CD4-positive, alpha-beta T cell treated with Interleukin-6 for 4 hours (primary cell): ENCODE results near the gene ARHGEF6.
A peak's percentile ranks its signal among the peaks of the same experiment; 100 is the strongest.
"Not testable (repeated sequence)": the region's sequence is repeated elsewhere in the genome, so short reads cannot be mapped to it uniquely, and the experiment has no call there.

Experiments used
- DNase-seq: peaks from one replicate; pipeline ENCODE4 v3.0.0-alpha.2; 2020; ENCODE audit warnings: mixed read lengths

Gene ARHGEF6

DNA sequence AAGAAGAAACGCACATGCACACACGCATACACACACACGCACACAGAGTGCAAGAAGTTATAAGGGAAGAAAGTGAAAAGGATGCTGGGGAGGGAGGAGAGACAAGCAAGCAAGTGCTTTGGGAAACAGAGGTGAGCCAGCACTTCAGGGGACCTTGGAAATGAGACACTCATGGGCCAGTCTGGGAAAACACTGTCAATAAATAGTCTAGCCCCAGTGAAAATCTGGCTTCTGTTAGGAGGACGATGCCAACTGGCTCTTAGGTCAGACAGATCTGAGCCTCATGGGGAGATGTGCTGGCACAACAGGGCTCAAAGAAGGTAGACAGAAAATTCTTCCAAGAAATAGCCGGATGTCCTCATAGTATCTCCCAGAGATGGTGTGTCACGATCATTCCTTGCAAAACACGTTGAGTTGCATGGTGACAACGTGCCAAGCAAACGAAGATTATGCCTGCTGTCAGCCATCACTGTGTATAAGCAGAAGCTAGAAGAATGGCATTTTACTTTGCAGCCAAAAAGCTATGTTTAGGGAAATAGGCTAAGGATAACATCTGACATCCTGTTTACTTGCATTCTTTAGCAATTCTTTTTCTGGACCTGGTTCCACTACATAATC, 557 bp upstream of the ARHGEF6 start:
- DNase-seq, result no peak

DNA sequence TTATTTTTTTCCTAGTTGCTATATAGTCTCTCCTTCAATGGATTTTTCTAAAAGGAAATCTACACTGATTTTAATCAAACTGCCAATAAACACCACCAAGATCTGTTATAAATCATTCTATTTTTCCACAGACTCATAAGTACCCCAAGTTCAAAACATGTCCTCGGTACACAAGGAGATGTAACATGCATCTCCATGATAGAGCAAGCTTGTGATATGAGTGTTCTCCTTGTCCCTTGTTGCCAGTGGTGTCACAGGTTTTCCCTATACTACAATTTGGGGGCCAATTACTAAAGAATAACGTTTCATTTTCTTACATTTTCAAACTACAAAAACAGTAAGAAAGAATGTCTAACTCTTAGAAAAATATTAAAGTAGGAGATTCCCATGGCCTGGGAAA, 491 bp downstream of the ARHGEF6 start:
- no peak for DNase-seq

DNA sequence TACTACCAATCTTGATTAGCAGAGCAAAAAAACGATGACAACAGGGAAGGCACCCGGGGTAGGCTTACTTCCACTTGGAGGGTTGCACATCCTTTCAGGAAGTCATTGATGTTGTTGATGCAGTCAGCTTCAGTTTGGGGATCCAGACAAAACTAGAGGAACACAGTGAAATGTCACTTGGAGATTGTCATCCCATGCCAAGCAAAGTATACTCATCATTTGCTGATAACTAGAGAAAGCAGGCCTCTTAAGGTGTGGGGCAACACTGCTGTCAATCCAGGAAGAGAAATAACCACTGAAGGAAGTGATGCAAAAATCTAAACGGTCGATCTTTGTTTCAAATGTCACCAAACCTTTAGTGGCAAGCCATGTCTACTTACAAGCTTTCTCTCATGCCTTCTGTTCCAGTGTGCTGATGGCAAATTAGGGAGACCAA, 1.4 kb downstream of the ARHGEF6 start:
- peak; percentile 24 for DNase-seq

DNA sequence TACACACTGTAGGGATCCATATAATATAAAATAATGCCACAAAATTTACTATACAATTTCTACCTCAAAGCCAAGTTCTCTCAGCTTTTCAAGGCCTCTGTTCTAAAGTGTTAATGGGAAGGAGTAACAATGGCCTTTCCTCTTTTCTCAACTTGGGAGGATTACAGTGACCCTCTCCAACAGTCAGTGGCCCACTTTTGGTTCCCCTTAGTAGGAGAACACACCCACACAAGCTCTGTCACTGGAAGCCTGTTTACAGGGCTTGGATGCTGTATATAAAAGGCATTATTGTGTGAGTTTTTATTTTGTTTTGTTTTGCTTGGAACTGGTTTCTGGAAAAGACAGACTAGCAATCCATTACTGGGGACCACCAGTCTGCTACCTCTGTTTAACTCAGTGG, 1.8 kb downstream of the ARHGEF6 start:
- no peak for DNase-seq

DNA sequence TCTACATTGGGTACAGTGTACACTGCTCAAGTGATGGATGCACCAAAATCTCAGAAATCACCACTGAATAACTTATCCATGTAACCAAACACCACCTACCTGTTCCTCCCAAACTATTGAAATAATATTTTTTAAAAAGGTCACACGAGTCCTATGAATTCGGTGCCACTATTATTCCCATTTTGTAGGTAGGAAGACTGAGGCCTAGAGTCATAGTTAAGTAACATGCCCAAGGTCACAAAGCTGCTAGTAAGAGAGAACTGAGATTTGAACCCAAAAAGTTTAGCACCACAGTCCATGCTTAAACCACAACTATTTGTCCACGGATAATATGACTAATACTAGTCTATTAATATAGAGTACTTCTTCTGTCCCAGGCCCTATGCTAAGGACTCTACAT, 2.7 kb downstream of the ARHGEF6 start:
- DNase-seq, result no peak

DNA sequence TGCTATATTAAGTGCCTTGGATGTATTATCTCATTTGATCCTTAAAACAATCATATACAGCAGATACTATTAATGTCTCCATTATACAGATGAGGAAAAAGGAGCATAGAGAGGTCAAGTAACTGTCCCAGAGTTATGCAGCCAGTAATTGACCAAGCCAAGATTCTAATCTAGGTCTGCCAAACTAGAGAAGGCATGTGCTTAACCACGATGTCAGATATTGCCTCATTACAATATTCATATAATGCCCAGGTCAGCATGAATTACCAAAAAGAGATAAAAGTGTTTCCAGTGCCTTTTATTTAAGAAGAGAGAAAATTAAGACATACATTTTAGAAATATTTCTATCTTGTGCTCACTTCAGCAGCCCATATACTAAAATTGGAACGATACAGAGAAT, 7.1 kb downstream of the ARHGEF6 start:
- DNase-seq, result no peak

DNA sequence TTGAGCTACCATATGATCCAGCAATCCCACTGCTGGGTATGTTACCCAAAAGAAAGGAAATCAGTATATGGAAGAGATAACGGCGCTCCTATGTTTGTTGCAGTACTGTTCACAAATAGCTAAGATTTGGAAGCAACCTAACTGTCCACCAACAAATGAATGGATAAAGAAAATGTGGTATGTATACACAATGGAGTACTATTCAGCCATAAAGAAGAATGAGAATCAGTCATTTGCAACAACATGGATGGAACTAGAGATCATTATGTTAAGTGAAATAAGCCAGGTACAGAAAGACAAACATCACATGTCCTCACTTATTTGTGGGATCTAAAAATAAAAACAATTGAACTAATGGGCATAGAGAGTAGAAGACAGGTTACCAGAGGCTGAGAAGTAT, 8.9 kb downstream of the ARHGEF6 start:
- not testable (repeated sequence) for DNase-seq

DNA sequence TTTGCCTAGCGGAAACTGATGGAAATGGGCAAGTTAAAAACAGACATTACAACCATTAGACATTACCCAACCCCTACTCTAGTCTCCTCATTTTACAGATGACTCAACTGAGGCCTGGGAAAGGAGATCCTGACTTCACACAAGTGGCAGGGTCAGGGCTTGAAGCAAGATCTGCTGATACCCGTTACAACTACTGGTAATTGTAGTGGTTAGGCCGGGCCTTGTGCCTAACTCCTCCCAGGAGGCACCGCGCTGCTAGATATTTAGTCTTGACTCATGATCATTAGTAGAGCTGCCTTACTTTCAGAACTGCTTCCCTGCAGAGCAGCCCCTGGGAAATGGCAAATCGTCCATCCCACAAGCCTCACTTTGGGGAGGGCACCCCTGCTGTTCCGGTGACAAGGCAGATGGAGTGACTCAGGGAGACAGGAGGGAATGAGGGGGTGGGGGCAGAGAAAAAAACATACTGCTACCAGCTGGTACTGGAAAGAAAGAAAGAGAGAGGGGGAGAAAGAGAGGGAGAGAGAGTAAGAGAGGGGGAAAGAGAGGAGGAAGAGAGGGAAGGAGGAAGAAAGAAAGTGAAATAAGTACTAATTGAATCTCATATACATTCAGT, 12.2 kb downstream of the ARHGEF6 start:
- DNase-seq, result peak; percentile 66

DNA sequence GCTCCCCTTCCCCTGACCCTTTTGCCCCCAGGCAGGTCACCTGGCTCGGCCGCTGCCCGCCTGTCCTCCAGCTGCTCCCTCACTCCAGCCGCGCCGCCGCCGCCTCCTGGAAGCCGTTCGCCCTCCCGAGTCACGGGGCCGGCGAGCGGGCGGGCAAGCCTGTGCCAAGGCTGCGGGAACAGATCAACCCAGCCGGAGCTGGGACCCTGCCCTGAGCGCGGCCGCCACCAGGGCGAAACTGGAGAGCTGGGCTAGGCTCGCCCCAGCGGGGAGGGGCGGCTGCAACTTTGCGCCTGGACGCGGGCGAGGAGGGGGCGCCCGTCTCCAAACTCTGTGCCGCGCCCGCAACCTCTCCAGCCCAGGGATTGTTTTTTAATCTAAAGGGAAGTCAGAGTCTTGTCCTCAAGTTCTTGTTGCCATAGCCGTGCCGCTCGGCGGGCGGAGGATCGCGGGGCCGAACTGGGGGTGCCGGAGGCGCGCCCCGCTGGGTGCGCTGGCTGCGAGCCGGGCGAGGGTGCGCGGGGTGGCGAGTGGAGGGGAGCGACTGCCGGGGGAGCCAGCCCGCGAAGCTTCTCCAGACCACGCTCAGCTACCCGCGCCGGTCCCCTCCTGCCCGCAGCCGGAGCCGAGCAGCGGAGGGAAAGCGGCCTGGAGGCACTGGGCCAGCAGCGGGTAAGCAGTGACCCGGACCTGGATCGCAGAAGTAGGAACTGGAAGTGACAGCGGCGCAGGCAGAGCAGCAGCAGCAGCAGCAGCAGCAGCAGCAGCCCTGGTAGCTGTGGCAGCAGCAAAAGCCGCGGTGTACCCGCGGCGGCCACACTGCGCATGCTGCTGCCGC, 13.4 kb downstream of the ARHGEF6 start:
- DNase-seq, result peak; percentile 60

DNA sequence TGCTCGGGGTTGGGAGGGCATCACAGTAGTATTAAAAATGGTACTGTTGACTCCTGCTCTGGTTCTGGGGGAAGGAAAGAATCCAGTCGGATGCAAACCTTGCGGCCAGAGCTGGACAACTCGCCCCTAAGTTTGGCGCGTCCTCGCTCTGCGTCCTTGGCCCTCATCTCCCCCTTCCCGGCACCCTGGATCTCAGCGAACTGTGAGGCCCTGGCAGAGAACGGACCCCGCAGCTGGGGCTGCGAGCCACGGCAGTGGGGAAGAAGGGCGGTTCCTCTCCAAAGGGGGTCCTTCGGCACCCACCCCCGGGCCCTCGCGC, 14.0 kb downstream of the ARHGEF6 start:
- no peak for DNase-seq

DNA sequence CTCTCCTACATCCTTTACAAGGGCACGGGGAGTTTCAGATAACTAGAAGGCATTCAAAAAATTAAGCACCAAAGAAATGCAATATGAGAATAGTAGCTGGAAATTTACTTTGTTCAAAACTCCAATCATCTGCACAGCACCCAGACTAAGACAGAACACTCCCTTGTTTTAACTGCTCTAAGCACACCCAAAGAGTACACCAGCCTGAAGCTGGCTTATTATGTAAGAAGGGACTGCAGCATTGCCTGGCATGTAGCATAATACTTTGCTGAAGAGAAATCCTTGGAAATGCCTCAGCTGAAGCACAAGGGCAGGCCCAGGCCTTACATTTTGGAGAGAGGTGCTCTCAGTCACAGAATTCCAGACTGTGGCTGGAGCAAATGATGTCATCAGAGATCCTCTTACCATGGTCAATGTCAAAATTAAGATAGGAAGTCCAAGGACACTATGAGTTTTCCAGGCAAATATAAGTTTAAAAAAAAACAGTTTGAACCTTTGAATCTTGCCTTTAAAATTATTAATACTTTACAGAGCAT, 14.8 kb downstream of the ARHGEF6 start:
- DNase-seq, result no peak

DNA sequence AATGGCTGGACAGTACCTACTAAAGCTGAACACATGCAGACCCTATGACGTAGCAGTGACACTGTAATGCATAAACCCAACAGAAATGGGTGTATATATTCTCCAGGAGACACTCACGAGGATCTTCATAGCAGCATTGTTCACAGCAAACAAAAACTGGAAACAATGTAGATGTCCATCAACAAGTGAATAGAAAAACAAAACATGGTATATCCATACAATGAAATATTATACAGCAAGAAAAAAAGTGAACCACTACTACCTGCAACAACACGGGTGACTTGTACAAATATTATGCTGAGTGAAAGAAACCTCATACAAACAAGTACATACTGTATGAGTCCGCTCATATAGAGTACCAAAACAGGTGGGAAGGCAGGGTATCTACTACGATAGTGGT, 16.5 kb downstream of the ARHGEF6 start:
- no peak for DNase-seq

DNA sequence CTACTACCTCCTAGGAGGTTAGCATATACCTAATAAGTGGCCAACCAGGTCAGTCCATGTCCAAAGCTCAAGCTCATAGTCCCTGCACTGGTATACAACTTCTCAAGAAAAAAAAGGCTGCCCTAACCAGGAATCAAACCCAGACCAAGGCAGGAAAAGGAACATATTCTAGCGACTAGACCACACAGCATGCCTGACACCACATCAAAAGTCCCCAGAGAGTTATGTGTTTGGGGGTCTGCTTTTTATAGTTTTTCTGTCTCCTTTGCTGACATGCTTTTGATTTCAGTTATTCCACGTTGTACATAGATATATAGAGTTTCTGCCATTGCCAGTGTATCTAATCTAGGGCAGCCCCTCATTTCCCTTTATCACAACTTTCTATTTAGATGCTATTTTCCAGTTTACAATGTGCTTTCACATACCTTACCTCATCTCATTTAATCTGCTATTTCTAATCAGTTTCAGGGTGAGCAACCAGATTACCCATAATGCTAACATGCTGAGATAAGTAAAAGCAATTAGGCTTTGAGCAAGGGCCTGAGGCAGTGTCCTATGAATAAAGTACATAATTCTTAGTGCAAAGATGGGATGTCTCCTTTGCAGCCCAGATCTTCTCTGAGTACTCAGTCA, 17.8 kb downstream of the ARHGEF6 start:
- DNase-seq, result peak; percentile 26

DNA sequence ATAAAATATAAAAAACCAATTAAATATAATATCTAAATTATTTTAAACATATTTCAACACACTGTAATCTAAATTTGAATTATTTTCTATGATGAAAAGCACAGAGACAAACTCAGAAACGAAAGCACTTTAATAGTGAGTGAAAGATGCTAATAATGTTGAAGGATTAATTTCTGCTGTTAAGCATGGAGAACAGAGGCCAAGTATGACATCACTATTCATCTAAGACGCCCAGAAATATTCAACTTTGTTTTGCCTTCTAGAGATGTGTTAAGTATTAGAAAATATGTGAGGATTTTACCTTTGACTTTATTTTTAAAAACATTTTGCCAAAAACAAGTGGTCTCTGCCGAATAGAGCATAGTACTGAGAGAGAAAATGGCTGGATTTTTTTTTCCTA, 19.3 kb downstream of the ARHGEF6 start:
- DNase-seq, result no peak

DNA sequence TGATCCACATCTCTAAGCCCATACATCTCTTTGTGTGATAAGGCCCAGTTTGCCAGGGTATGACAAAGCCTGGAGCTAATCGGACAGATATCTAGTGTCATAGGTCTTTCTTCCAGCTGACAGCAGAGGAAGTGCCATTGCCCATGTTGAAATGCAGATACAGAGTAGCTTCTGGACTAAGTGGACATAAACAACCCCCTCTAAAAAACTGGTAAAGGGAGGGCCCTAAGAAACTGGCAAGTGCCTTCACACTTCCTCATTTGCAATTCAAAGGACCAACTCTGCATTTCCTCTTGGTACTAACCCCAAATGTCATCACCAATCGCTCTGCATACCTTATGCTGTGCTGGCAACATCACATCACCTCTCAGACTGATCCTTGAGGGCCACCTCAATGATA, 20.8 kb downstream of the ARHGEF6 start:
- peak; percentile 35 for DNase-seq

DNA sequence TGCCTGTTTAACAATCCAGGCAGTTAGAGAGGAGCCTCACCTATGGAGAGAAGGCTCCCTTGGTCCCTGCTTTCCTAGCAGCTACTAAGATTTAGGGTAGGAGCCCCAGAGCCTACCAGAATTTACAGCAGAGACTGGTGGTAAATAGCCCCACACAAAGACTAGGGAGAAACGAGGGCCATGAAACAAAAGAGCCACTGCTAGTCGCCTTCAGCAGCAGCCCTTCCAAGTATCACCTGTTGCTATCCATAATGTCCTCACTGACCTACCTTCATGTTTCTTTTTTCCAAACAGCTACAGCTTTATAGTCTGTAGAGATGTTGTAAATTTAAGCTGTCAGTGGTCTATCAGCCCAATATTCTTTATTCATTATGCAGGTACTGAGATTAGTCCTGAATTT, 25.3 kb downstream of the ARHGEF6 start:
- no peak for DNase-seq

DNA sequence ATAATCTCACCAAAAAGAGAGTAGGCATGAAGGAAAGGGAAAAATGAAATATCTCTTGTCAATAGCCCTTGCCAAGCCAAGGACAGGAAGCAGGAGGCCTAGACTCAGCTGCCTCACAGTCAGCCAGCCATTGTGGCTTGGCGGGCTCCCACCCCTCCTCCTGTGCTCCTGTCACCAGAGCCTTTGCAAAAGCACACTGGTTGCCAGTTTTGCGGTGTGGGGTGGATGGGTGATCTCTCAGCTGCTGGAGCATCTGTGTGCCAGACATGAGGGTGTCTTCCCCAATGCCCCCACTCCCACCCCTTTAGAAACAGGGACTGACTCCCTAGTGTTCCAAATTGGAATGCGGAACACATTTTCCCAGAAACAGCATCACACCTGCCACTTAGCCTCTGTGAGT, 26.1 kb downstream of the ARHGEF6 start:
- peak; percentile 65 for DNase-seq

DNA sequence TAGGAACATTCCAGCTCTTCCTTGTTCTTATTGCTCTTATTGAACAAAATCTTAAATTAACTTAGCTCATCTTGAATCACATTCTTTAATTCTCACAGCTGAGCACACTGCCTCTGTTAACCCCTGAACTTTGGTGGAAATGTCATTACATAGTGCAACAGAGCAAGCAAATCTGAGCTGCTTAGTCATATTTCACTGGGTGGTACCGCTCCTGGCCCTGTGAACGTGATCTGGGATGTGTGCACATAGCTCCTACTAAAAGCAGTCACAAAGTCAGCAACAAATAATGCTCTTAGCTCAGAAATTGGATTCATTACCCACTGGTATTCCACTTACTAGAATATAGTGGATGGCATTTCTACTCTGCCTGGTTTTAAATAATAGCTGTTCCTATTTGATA, 27.9 kb downstream of the ARHGEF6 start:
- no peak for DNase-seq

DNA sequence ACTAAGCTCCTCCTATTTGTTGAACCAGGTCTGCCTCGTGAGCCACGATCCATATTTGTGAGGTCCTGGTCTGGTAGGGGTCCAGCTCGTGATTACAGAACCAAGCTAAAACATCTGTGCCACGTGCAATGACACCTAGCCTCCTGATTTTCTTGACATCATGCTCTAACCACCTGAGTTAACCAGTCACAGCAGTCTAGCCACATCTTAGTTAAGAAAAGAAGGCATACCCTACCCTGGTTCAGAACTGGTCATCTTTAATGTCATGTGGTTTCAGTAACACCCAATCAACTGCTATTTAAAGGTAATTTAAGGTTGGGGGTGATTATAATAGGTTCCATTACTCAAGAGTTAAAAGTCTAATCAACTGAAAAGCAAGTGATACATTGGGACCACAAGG, 28.4 kb downstream of the ARHGEF6 start:
- DNase-seq, result no peak

DNA sequence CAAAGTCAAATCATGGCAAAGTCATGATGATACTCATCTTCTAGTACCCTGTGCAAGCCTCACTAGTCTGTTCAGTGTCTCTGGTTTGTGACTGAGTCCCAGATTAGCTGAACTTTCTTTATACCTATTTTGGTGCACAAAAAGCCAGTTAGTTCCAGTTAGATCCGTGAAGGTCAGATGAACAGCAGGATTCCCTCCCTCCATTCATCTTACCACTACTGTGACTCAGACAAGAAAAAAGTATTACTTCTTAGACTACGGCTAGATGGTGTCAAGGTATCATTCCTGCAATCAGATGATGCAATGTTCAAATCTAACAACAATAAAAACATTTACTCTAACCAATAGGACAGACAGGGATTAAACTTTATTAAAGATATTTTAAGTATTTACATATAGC, 30.4 kb downstream of the ARHGEF6 start:
- DNase-seq, result no peak

DNA sequence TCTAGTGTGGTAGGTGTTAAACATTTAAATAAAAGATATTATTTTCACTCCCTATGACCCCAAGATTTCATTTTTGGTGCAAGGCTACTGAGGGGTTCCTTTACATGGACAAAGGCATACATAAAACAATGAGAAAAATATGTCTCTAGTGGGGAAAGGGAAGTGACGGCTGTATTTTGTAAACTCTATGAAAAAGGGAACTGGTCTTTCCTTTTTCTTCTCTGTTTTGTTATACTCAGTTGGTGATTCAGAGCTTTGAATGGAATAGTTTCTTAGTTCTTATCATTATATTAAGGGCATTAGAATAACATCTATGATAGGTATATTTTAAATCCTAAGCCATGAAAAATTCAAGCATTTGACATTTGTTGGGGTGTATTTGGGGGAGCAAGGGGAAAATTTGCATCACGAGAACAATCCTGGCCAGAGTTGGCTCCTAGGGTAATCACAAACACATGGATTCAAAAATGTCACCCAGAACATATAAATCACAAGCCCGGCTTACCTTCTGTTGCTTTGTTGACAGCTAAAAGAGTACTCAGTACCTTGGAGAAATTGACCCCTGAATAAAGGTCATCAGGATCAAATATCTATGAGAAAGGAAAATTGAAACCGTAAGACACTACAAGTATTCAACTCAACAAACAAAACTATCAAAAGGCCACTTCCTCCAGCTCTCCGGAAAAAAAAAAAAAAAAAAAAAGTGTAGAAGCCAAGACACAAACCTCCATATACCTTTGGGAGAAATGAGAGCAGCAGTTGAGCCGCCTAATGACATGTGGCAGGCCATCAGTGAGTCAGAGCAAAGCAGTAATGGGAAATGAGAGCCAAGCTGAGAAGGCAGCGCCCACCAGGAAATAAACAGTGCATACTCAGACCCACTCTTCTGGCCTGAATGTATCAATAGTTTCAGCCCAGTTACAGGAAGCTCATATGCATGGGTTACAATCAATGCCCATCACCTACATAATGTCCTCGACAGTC, 33.4 kb downstream of the ARHGEF6 start:
- peak; percentile 51 for DNase-seq
